Calu3 (cell line): ENCODE data around the gene OSMR. TPM values are rescaled to one million over a fixed set of nuclear protein-coding genes. Genes with fewer than 3 reads are reported as not detected.

Experiments used
- Bru-seq: library from RNA; stranded (reverse); fragments of 400-500 nt; gene quantifications from one replicate; lab custom pipeline; 2021; lab: Mats Ljungman, UMichigan
- BruChase-seq, 2 experiments: library from RNA; stranded (reverse); fragments of 400-500 nt; gene quantifications; one replicate each; lab custom pipeline; 2021; lab: Mats Ljungman, UMichigan
- BruUV-seq: library from RNA; stranded (reverse); fragments of 400-500 nt; replicated peaks from 2 replicates; lab custom pipeline; 2021; lab: Mats Ljungman, UMichigan
- CTCF ChIA-PET: fragments of 300-600 bp; sonication (Branson Sonifier 250); formaldehyde crosslinking; loops from one replicate; lab custom pipeline; 2022; ENCODE audit warnings: antibody characterized with exemption; lab: Charles Lee
- DNase-seq: peaks from one replicate; pipeline ENCODE4 v3.0.0; 2022
- H3K27ac Mint-ChIP-seq: one replicate; pipeline ENCODE4 v1.8.0; 2022; ENCODE audit warnings: mixed read lengths; ENCODE audit not compliant: unreplicated experiment
- H3K27me3 Mint-ChIP-seq: one replicate; pipeline ENCODE4 v1.8.0; 2022; ENCODE audit warnings: mixed read lengths; ENCODE audit not compliant: unreplicated experiment
- H3K36me3 Mint-ChIP-seq: one replicate; pipeline ENCODE4 v1.8.0; 2022; ENCODE audit warnings: mild to moderate bottlenecking, moderate library complexity, mixed read lengths; ENCODE audit not compliant: insufficient read depth, unreplicated experiment
- H3K4me1 Mint-ChIP-seq: one replicate; pipeline ENCODE4 v1.8.0; 2022; ENCODE audit warnings: mild to moderate bottlenecking, low read depth, mixed read lengths; ENCODE audit not compliant: unreplicated experiment
- H3K4me3 Mint-ChIP-seq: one replicate; pipeline ENCODE4 v1.8.0; 2022; ENCODE audit warnings: mild to moderate bottlenecking, low read depth, moderate library complexity, mixed read lengths; ENCODE audit not compliant: unreplicated experiment
- H3K9me3 Mint-ChIP-seq: one replicate; pipeline ENCODE4 v1.8.0; 2022; ENCODE audit warnings: low read depth, mixed read lengths; ENCODE audit not compliant: unreplicated experiment
- CTCF ChIP-seq: fragments of 200-600 bp; IDR thresholded peaks from one replicate; pipeline ENCODE4 v1.8.0; 2022; ENCODE audit warnings: antibody characterized with exemption; ENCODE audit not compliant: unreplicated experiment
- intact Hi-C: fragments of 100-400 bp; cut with micrococcal nuclease; formaldehyde crosslinking; loops from one replicate; pipeline ENCODE4 v1.10.0; 2022; ENCODE audit not compliant: unreplicated experiment
- long read RNA-seq: library from polyadenylated mRNA; stranded (forward); transcript quantifications from one replicate; pipeline ENCODE4 v2.0.0, GENCODE V29; 2022
- total RNA-seq: library from RNA; stranded (reverse); gene quantifications from 2 replicates; pipeline ENCODE4 v1.2.3, GENCODE V29; 2022

Gene OSMR
- total RNA-seq (59.8 and 76.4 TPM in 2 replicates), Bru-seq, nascent RNA (percentile 90 among the genes with signal in this experiment), BruChase-seq, experiment 1, labeled RNA remaining after a 6-hour chase (percentile 88 among the genes with signal in this experiment), BruChase-seq, experiment 2, labeled RNA remaining after a 2-hour chase (percentile 78 among the genes with signal in this experiment)
- long read RNA-seq, full-length matches to known transcripts: 6 of 40 reads
- long read RNA-seq, partial matches to known transcripts: 25 of 40 reads
- long read RNA-seq, other reads (novel, unspliced or antisense): 9 of 40 reads

- Mint-ChIP-seq H3K4me1 (peaks cover 26% of the 10 kb centered on the region), H3K36me3 (peaks cover 51% of the 10 kb centered on the region), H3K27me3 (no peaks in the 10 kb centered on the region), H3K4me3 (peak within 1 kb of the TSS; percentile 89), H3K27ac (peak within 1 kb of the TSS; percentile 94), H3K9me3 (no peaks in the 10 kb centered on the region)
- DNase-seq: peak; percentile 93
- intact Hi-C loops: loop anchor here (5.0 kb wide), 2 partner anchors 77 to 577 kb away; partner anchors contain the start of gene DAB2
- no TSS peak for BruUV-seq
- peak; percentile 12 for TF ChIP-seq CTCF
- CTCF ChIA-PET: no interaction called here
These were observed at the start of gene OSMR for GRCh38 chr5:38845526-38846378. TSS of gene OSMR (plus strand) at chr5:38846012. CDS start at chr5:38869045, 23,033 bp downstream.

GRCh38 chr5:38796742-38797108 is 49.1 kb upstream of the OSMR start:
- Mint-ChIP-seq H3K9me3 (no peaks in the 10 kb centered on the region), H3K27me3 (peaks cover 68% of the 10 kb centered on the region), H3K4me3 (no peak overlapping the region), H3K27ac (no peak overlapping the region), H3K4me1 (no peaks in the 10 kb centered on the region), H3K36me3 (no peaks in the 10 kb centered on the region)
- no TSS peak for BruUV-seq
- intact Hi-C loops: no loop called here
- DNase-seq: no peak
- TF ChIP-seq CTCF: no peak
- CTCF ChIA-PET: no interaction called here

- CTCF ChIA-PET: interaction anchor here (1.7 kb wide), 1 partner anchor 10 kb away, joined by 4 read pairs; no protein-coding TSS in a partner anchor
- no peak for TF ChIP-seq CTCF
- no peaks in the 10 kb centered on the region for H3K36me3 Mint-ChIP-seq
- BruUV-seq: no TSS peak
- H3K27me3 Mint-ChIP-seq: peaks cover 69% of the 10 kb centered on the region
- no peak for DNase-seq
- H3K27ac Mint-ChIP-seq: no peak overlapping the region
- intact Hi-C loops: no loop called here
- H3K4me3 Mint-ChIP-seq: no peak overlapping the region
- no peaks in the 10 kb centered on the region for H3K9me3 Mint-ChIP-seq
- H3K4me1 Mint-ChIP-seq: no peaks in the 10 kb centered on the region
These were observed 48.0 kb upstream of the OSMR start for GRCh38 chr5:38797838-38798237.

GRCh38 chr5:38799556-38800377 is 46.0 kb upstream of the OSMR start:
- intact Hi-C loops: loop anchor here (10.0 kb wide), 1 partner anchor 585 kb away; no protein-coding TSS in a partner anchor

More at GRCh38 chr5:38799556-38800377, 46.0 kb upstream of the OSMR start:
- Mint-ChIP-seq H3K9me3 (no peaks in the 10 kb centered on the region), H3K27ac (no peak overlapping the region), H3K36me3 (no peaks in the 10 kb centered on the region), H3K27me3 (peaks cover 56% of the 10 kb centered on the region), H3K4me3 (no peak overlapping the region), H3K4me1 (no peaks in the 10 kb centered on the region)
- no TSS peak for BruUV-seq
- no peak for DNase-seq
- CTCF ChIA-PET: interaction anchor here (1.7 kb wide), 1 partner anchor 12 kb away, joined by 4 read pairs; no protein-coding TSS in a partner anchor
- no peak for TF ChIP-seq CTCF
